CD14-positive monocyte (primary cell): ENCODE measurements around the gene PRLH. TPM values are rescaled to one million over a fixed set of nuclear protein-coding genes. Genes with fewer than 3 reads are reported as not detected.
"Not testable (repeated sequence)": the region's sequence is repeated elsewhere in the genome, so short reads cannot be mapped to it uniquely, and the experiment has no call there.

Source experiments
- DNase-seq, 3 donors: peaks; one replicate each; pipeline ENCODE4 v3.0.0-alpha.2; 2011 to 2022
- H2AFZ ChIP-seq: 2 replicates; pipeline ENCODE4 v1.6.0; 2012; ENCODE audit warnings: mild to moderate bottlenecking, low read depth, low read length, inconsistent platforms; ENCODE audit not compliant: insufficient read depth, poor library complexity, severe bottlenecking
- H3K27ac ChIP-seq, 2 donors: 1 replicate in 1 of 2; 2 replicates in 1 of 2; pipeline ENCODE4 v1.5.1; 2012 to 2013; ENCODE audit warnings: low read length in 2 of 2, control low read depth in 1 of 2, inconsistent platforms in 1 of 2, low read depth in 1 of 2, mild to moderate bottlenecking in 1 of 2
- H3K27me3 ChIP-seq, 2 donors: one replicate each; pipeline versions ENCODE4 v1.6.0 to v1.6.1; 2011 to 2013; ENCODE audit warnings: low read length in 2 of 2; ENCODE audit not compliant: control insufficient read depth in 2 of 2, insufficient read depth in 2 of 2
- H3K36me3 ChIP-seq, 2 donors: replicated peaks in 1 of 2; 1 replicate in 1 of 2; 2 replicates in 1 of 2; pipeline versions ENCODE4 v1.5.1 to v1.6.1; 2012 to 2013; ENCODE audit warnings: low read length in 2 of 2, control low read depth in 1 of 2, inconsistent platforms in 1 of 2, mild to moderate bottlenecking in 1 of 2; ENCODE audit not compliant: insufficient read depth in 2 of 2, control insufficient read depth in 1 of 2
- H3K4me1 ChIP-seq, 2 donors: 1 replicate in 1 of 2; 2 replicates in 1 of 2; pipeline versions ENCODE4 v1.5.1 to v1.6.1; 2012 to 2013; ENCODE audit warnings: low read length in 2 of 2, control low read depth in 1 of 2, inconsistent platforms in 1 of 2, mild to moderate bottlenecking in 1 of 2, moderate library complexity in 1 of 2; ENCODE audit not compliant: insufficient read depth in 2 of 2, control insufficient read depth in 1 of 2
- H3K4me2 ChIP-seq: replicated peaks from 2 replicates; pipeline ENCODE3; 2012; ENCODE audit warnings: low read length, moderate library complexity, mild to moderate bottlenecking; ENCODE audit not compliant: poor library complexity, severe bottlenecking; ENCODE audit errors: extremely low read depth
- H3K4me3 ChIP-seq, 3 experiments: fragments of 200-600 bp in 1 of 3; sonication (generic) in 1 of 3; replicated peaks in 1 of 3; 1 replicate in 2 of 3; 2 replicates in 1 of 3; pipeline ENCODE4 v1.5.1; 2011 to 2013; ENCODE audit warnings: low read length in 3 of 3, mild to moderate bottlenecking in 3 of 3, control low read depth in 2 of 3, low read depth in 2 of 3, inconsistent platforms in 1 of 3, moderate library complexity in 1 of 3
- H3K79me2 ChIP-seq: 2 replicates; pipeline ENCODE4 v1.6.0; 2012; ENCODE audit warnings: mild to moderate bottlenecking, control low read depth, inconsistent platforms, low read length, moderate library complexity; ENCODE audit not compliant: insufficient read depth
- H3K9ac ChIP-seq: 2 replicates; pipeline ENCODE4 v1.6.0; 2017; ENCODE audit warnings: low read length, mild to moderate bottlenecking; ENCODE audit not compliant: insufficient read depth, poor library complexity, severe bottlenecking
- H3K9me3 ChIP-seq, 2 donors: replicated peaks in 1 of 2; 1 replicate in 1 of 2; 2 replicates in 1 of 2; pipeline versions ENCODE4 v1.5.1 to v1.6.1; 2012 to 2013; ENCODE audit warnings: low read length in 2 of 2, control low read depth in 1 of 2; ENCODE audit not compliant: control insufficient read depth in 1 of 2, insufficient read depth in 1 of 2
- H4K20me1 ChIP-seq: 2 replicates; pipeline ENCODE4 v1.6.0; 2012; ENCODE audit warnings: mild to moderate bottlenecking, low read length, control low read depth, moderate library complexity; ENCODE audit not compliant: insufficient read depth
- H3K27ac Mint-ChIP-seq, 7 donors: one replicate each; pipeline ENCODE4 v1.8.0; 2020; ENCODE audit warnings: mild to moderate bottlenecking in 7 of 7, mixed read lengths in 7 of 7, moderate library complexity in 6 of 7, inconsistent platforms in 2 of 7
- H3K27me3 Mint-ChIP-seq, 3 donors: one replicate each; pipeline ENCODE4 v1.8.0; 2021 to 2022; ENCODE audit warnings: low read depth in 3 of 3, mild to moderate bottlenecking in 3 of 3, mixed read lengths in 3 of 3, moderate library complexity in 3 of 3, inconsistent platforms in 1 of 3
- H3K36me3 Mint-ChIP-seq, 2 donors: one replicate each; pipeline ENCODE4 v1.8.0; 2020; ENCODE audit warnings: mixed read lengths in 2 of 2, inconsistent platforms in 1 of 2, mild to moderate bottlenecking in 1 of 2
- H3K4me1 Mint-ChIP-seq: one replicate; pipeline ENCODE4 v1.8.0; 2020; ENCODE audit warnings: mild to moderate bottlenecking, mixed read lengths
- H3K4me3 Mint-ChIP-seq, 2 donors: one replicate each; pipeline ENCODE4 v1.8.0; 2020; ENCODE audit warnings: mild to moderate bottlenecking in 2 of 2, mixed read lengths in 2 of 2, moderate library complexity in 1 of 2
- H3K9me3 Mint-ChIP-seq, 7 donors: one replicate each; pipeline ENCODE4 v1.8.0; 2020 to 2022; ENCODE audit warnings: mixed read lengths in 7 of 7, mild to moderate bottlenecking in 6 of 7, moderate library complexity in 6 of 7, inconsistent platforms in 2 of 7
- WGBS: methylation state at CpG from one replicate; pipeline ENCODE4 v1.1.5; 2013; ENCODE audit warnings: missing lambda C conversion rate; ENCODE audit not compliant: insufficient coverage; 5-methylcytosine and 5-hydroxymethylcytosine counted together
- intact Hi-C, 2 donors: fragments of 100-400 bp; cut with micrococcal nuclease; formaldehyde crosslinking; loops; one replicate each; pipeline versions ENCODE4 v1.15.0 to v1.15.1; 2023
- polyA plus RNA-seq, 3 donors: library from polyadenylated mRNA; depleted of rRNA in 1 of 3; unstranded in 2 of 3; stranded (reverse) in 1 of 3; fragments of 300-500 nt in 2 of 3; fragments of >200 nt in 1 of 3; fragmentation: Illumina TruSeq in 2 of 3; gene quantifications; 1 replicate in 2 of 3; 2 replicates in 1 of 3; pipeline ENCODE4 v1.2.3, GENCODE V29; 2012 to 2021
- TF ChIP-seq, protein P1 (sequence below): fragments of 200-600 bp; IDR thresholded peaks from one replicate; pipeline ENCODE4 v1.8.0; 2022; ENCODE audit warnings: antibody characterized with exemption, mild to moderate bottlenecking

The PRLH gene
- polyA plus RNA-seq, 3 donors: not detected

DNA sequence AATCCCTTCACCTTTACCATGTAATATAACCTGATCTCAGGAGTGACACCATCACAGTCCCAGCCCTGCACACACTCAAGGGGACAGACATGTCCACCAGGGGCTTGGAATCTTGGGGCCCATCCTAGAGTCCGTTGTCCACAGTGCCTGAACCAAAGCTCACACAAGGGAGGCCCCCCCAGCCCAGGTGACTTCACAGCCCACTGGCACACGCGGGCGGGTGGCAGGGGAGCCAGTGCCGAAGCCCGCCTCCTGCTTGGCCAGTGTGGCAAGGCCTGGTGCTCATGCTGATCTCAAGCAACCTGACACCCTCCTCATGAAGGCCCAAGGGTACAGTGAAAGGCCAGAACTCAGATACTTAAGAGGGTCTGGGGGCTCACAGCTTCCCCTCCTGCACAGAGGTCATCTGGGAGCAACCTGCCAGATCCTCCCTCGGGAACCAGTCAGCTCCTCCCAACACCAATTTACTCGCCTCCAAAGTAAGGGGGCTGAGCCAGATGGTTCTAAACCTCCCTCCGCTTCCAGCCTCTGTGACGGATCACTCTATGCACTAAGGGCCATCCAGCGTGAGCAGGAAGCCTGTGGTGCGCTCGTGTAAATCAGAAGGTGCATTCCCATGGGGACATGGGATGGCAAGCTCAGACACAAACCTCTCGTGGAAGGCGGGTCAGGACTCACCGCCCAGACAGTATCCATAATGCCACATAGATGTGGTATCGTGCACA lies 27.4 kb downstream of the PRLH start:
- H4K20me1 ChIP-seq: no peaks in the 10 kb centered on the region
- Mint-ChIP-seq H3K9me3 (peaks cover 0 to 3% (median 0%) of the 10 kb centered on the region in 7 donors), H3K36me3 (no peaks in the 10 kb centered on the region), H3K27ac (peak overlapping the region in 1 of 7 donors; percentile 53), H3K4me1 (peaks cover 25% of the 10 kb centered on the region), H3K27me3 (peaks cover 2 to 12% (median 5%) of the 10 kb centered on the region in 3 donors), H3K4me3 (peak overlapping the region in 1 of 2 donors; percentile 3)
- no peak overlapping the region for H3K4me3 ChIP-seq
- peaks cover 16 to 25% of the 10 kb centered on the region in 2 donors for H3K4me1 ChIP-seq
- H3K9me3 ChIP-seq: no peaks in the 10 kb centered on the region
- H3K4me2 ChIP-seq: no peak overlapping the region
- DNase-seq: no peak
- H2AFZ ChIP-seq: no peak overlapping the region
- intact Hi-C loops: no loop called here
- no peak overlapping the region for H3K9ac ChIP-seq
- 98% methylated on average over 12 of the region's 17 CpGs for WGBS
- H3K36me3 ChIP-seq: no peaks in the 10 kb centered on the region
- H3K27me3 ChIP-seq: no peaks in the 10 kb centered on the region
- no peak overlapping the region for H3K27ac ChIP-seq
- H3K79me2 ChIP-seq: no peaks in the 10 kb centered on the region
- TF ChIP-seq, protein P1, sequence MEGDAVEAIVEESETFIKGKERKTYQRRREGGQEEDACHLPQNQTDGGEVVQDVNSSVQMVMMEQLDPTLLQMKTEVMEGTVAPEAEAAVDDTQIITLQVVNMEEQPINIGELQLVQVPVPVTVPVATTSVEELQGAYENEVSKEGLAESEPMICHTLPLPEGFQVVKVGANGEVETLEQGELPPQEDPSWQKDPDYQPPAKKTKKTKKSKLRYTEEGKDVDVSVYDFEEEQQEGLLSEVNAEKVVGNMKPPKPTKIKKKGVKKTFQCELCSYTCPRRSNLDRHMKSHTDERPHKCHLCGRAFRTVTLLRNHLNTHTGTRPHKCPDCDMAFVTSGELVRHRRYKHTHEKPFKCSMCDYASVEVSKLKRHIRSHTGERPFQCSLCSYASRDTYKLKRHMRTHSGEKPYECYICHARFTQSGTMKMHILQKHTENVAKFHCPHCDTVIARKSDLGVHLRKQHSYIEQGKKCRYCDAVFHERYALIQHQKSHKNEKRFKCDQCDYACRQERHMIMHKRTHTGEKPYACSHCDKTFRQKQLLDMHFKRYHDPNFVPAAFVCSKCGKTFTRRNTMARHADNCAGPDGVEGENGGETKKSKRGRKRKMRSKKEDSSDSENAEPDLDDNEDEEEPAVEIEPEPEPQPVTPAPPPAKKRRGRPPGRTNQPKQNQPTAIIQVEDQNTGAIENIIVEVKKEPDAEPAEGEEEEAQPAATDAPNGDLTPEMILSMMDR: no peak

DNA sequence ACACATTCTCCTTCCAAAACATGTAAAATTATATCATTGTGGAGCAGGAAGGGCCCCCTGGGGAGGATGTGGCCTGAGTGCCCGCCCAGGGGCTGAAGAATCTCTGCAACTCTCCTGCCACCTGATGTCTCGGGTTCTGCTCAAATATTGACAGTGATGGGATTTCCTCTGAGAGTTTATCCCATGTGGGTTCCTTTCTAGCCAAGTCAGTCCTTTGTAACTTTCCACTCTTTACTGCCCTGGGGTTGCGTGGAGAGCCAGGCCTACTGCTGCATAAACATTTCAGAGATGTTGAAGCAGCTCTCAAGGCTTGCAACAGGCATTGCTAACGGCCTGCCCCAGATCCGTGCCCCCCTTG lies 28.1 kb downstream of the PRLH start:
- Histone ChIP-seq H3K79me2 (no peaks in the 10 kb centered on the region), H3K27ac (no peak overlapping the region), H4K20me1 (no peaks in the 10 kb centered on the region), H3K9ac (no peak overlapping the region), H3K36me3 (no peaks in the 10 kb centered on the region), H3K27me3 (no peaks in the 10 kb centered on the region), H3K4me1 (peaks cover 16 to 25% of the 10 kb centered on the region in 2 donors), H3K4me3 (no peak overlapping the region), H2AFZ (no peak overlapping the region), H3K4me2 (no peak overlapping the region), H3K9me3 (no peaks in the 10 kb centered on the region)
- TF ChIP-seq, protein P1: no peak
- Mint-ChIP-seq H3K4me3 (no peak overlapping the region), H3K4me1 (peaks cover 25% of the 10 kb centered on the region), H3K9me3 (peaks cover 0 to 3% (median 0%) of the 10 kb centered on the region in 7 donors), H3K36me3 (no peaks in the 10 kb centered on the region), H3K27ac (no peak overlapping the region), H3K27me3 (peaks cover 2 to 16% (median 2%) of the 10 kb centered on the region in 3 donors)
- intact Hi-C loops: no loop called here
- no peak for DNase-seq
- WGBS: 100% methylated on average over 3 of the region's 5 CpGs

DNA sequence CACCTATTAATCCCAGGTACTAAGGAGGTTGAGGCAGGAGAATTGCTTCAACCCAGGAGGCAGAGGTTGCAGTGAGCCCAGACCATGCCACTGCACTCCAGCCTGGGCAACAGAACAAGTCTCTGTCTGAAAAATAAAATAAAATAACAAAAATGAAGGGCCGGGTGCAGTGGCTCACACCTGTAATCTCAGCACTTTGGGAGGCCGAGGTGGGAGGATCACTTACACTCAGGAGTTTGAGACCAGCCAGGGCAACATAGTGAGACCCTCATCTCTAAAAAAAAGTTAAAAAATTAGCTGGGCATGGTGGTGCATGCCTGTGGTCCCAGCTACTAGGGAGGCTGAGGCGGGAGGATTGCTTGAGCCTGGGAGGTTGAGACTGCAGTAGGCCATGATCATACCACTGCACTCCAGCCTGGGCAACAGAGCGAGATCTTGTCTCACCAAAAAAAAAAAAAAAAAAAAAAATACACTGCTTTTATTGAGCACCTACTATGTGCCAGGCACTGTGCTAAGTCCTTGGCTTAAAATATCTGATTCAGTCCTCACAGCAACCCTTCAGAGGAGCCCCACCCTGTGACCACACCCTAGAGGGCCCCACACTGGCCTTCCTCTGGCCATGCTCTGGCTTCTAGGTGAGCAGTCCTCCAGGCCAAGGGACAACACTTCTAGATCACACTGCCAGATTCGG lies 29.6 kb downstream of the PRLH start:
- H3K36me3 Mint-ChIP-seq, H3K9ac ChIP-seq, H2AFZ ChIP-seq, H3K27me3 ChIP-seq, H3K4me2 ChIP-seq, H3K9me3 ChIP-seq, H3K4me3 Mint-ChIP-seq, H4K20me1 ChIP-seq, H3K36me3 ChIP-seq, H3K79me2 ChIP-seq, H3K4me3 ChIP-seq, H3K9me3 Mint-ChIP-seq, H3K27ac ChIP-seq, DNase-seq: not testable (repeated sequence)
- WGBS: 88% methylated on average over 3 of the region's 5 CpGs
- H3K27me3 Mint-ChIP-seq: peaks cover 5 to 15% (median 6%) of the 10 kb centered on the region in 3 donors
- intact Hi-C loops: loop anchor here in 1 of 2 donors (5.0 kb wide), 1 partner anchor 151 kb away; no protein-coding TSS in a partner anchor
- H3K27ac Mint-ChIP-seq: peak overlapping the region in 3 of 7 donors; percentile 54 to 75 (median 61)
- H3K4me1 ChIP-seq: peaks cover 12 to 19% of the 10 kb centered on the region in 2 donors
- H3K4me1 Mint-ChIP-seq: peaks cover 29% of the 10 kb centered on the region
